ENCODE data around the gene TTC34.
"Not testable (repeated sequence)": the region's sequence is repeated elsewhere in the genome, so short reads cannot be mapped to it uniquely, and the experiment has no call there.

Gene TTC34

DNA sequence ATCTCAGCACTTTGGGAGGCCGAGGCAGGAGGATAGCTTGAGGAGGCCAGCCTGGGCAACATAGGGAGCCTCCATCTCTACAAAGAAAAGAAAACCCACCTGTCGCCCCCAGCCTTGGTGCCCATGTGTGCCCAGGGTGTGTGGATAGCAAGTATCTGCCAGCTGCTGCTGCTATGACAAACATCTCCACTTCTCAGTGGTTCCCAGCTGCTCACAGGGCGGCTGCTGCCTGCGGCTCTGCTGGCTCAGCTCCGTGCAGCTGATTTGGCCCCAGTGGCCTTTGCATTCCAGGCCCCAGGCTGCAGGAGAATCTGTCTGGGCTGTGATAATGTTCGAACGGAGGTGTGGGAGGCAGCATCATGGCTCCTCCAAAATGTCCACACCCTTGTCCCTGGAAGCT, 10.6 kb upstream of the TTC34 start:
- DNase-seq, result no peak

DNA sequence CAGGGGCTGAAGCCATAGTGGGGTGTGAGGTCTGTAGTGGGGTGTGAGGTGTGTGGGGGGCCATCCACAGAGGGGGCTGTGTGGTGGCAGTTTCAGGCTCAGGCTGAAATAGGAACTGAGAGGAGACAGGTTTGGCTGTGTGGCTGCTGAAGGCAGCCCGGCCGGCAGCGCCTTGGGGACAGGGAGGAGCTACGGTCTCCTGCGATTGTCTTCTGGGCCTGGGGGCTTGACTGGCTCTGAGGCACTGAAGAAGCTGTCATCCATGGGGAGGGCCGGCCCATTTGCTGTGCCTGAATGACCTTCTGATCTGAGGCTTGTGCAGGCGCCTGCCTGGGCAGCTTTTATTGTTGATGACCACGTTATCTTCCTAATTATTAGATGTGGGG, 10.0 kb upstream of the TTC34 start:
- no peak for DNase-seq

- DNase-seq, result no peak
These were observed 9.5 kb upstream of the TTC34 start for GRCh38 chr1:2810899-2811532.

DNA sequence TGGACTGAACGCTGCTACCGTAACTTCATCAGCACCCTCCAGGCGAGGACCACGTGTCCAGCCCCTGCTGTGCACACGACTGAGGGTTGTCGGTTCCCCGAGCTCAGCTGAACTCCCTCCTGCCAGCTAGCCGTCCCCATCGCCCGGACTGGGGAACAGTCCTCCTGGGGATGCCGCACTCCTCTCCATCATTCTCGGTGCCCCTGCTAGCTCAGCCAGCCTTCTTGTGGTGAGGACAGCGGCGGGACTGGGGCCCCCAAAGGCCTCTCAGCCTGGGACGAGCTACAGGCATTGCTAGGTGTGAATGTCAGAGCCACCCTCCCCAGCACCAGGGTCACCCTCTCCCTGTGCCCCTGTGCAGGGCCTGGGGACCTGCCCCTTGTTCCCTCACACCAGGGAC, 8.8 kb upstream of the TTC34 start:
- no peak for DNase-seq

- DNase-seq, result no peak
These were observed 8.2 kb upstream of the TTC34 start for GRCh38 chr1:2809656-2810055.

- DNase-seq, result no peak
These were observed 7.5 kb upstream of the TTC34 start for GRCh38 chr1:2808831-2809605.

- DNase-seq, result no peak
These were observed 6.9 kb upstream of the TTC34 start for GRCh38 chr1:2808386-2808705.

- DNase-seq, result no peak
These were observed 6.3 kb upstream of the TTC34 start for GRCh38 chr1:2807678-2808385.

GRCh38 chr1:2807036-2807435, 5.5 kb upstream of the TTC34 start:
- no peak for DNase-seq

DNA sequence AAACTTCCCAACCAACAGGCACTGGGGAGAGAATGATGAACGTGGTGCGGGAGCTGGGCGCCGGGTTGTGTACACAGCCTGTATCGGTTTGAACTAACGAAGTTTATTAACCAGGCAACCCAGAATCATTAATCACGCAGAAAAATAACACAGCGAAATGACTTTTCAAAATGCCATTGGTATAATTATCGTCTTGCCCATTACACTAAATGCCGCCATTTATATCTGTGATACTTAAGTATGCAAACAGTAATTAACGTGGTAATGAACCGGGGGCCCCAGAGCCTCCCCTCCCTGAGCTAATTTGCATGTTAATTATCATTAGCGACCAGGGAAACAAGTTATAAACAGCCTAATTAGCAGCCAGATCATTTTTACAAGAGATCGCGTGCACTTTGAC, 5.1 kb upstream of the TTC34 start:
- no peak for DNase-seq

DNA sequence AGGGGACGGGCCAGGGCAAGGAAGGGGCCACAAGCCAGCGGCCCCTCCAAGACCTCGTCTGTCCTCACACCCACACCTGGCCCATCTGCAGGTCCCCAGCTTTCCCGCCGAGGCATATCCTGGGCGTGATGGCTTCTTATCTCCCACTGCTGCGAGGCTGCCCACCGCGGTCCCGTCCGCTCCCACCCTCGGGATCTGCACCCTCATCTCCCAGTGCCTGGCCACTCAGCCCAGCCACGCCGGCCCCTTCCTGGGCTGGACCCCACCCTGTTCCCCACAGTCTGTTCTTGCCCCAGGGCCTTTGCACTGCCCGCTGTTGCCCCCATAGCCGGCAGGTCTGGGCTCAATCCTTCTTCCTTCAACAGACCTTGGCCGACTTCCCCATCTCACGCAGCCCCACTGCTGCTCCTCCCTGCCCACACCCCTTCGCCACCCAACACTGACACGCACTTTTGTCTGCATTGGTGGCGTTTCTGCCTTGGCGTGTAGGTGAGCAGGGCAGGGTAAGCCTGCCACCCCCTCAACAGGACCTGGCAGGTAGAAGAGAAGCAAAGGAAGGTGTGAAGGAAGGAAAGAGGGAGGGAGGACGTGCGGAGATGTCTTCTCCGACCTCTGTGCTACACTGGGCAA, 4.4 kb upstream of the TTC34 start:
- DNase-seq, result no peak

- DNase-seq, result no peak
These were observed 3.3 kb upstream of the TTC34 start for GRCh38 chr1:2804628-2805351.

DNA sequence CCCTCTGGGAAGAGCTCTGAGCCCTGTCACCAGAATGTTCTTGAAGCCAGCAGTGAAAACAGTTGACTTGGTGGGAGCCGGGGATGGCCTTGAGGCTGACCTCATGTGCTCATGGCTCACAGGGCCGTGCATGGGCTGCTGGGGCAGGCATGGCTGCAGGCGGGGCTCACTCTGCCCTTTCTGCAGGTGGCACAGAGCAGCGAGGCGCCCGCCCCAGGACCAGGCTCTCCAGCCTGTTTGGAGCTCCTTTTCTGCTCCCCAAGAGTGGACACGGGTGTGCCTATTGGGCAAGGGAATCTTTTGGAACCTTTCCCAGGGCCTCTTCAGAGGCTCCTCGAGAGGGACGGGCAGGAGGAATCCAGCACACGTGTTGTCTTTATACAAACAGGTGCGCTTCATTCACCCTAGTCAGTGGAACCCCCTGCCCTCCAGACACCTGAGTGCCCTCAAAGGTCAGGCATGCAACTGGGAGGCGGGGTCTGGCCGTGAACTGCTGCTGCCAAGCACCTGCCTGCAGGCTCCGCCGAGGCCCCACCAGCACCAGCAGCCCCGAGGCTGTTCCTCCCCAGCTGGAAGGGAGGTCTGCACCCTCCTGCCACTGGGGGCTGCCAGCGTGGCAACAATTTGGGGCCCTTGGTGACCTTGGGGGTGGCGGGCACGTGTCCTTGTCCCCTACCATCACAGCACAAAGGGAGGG, 2.6 kb upstream of the TTC34 start:
- no peak for DNase-seq

DNA sequence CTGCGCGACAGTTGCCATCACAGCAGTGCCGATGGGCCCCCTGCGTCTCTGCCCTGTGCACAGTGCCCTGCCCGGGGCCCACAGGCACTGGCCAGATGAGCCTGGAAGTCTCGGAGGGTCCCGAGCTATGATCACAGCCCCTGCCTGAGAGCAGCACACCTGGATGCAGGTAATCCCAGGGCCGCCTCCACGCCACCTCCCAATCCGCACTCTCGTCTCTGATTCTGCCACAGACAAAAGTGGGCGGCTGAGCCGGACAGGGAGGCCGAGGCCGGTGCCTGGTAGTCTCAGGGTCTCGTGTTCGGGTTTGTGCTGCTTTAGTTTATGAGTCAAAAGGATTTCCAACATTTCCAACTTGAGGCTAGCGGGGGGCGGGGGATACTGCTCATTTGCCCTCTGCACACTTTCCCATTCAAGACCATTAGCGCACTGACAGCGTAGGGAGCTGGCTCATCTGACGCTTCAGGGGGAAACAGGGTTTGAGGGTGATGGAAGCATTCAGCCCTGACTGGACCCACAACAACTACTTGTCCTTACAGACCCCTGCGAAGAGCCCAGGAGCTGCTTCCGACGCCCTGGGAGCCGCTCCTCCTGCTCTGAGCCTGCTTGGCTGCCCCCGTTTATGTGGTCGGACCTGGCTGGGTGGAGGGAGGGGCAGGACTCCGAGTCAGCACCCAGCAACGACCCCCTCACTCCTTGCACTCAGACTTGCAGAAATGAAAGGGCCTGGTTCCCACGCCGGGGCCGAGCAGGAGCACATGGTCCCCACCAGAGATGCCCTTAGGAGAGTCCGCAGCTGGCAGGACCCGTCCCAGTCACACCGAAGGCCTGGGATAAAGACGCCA, 1.8 kb upstream of the TTC34 start:
- DNase-seq, result no peak

DNA sequence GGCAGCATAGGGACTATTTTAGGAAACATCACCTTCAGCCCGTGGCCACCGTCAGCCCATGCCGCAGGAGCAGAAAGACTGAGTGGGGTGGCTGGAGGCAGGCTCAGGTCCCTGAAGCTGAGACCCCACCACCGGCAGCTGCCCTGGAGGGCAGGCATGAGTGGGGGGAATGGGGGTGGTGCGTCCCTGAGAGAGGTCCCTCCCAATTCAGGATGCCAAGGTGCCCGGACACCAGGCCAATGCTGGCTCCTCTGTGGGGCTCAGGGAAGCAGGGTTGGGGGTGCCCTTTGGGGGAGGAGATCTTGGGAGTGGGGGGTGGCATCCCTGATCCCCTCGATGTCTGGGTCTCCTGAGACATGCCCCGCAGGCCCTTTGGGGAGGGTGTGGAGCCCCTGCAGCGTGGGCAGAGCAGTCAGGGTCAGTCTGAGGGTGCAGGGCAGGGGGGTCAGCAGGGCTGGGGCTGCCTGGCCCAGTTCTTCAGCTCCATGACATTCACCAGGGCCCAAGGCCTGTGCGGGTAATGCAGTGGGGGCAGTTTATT, 998 bp upstream of the TTC34 start:
- DNase-seq, result no peak

DNA sequence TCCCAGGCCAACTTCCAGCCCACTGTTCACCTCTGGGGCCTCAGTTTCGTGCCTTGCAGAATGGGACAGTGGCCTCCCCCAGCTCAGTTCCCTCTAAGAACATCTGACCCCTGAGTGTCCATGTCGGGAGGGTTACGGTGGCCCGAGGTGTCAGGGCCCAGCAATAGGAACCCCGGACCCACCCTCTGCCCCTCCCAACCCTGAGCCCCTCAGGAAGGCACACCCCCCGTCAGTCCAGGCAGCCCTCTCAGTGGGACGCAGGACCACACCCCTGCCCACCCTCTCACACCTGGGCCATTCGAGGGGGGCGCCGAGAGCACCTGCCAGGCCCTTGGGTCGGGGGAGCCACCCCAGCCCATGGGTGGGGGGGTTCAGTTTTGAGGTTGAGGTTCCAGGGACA, 447 bp downstream of the TTC34 start:
- DNase-seq, result no peak

DNA sequence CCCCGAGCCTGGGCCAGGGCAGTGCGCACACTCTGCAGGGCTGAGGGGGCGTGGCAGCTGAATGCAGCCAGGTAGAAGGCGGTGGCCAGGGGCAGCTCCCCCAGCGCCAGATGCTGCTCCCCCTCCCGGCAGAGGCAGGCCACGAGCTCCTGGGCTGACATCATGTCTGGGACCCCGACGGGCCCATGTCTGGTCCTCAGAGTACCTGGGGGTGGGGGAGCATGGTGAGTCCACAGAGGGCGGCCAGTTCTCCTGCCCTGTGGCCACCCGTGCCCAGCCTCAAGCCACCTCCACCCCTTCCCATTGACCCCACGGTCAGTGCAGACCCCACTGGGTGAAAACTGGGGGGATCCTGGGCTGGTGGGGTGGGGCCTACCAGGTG, 838 bp downstream of the TTC34 start:
- no peak for DNase-seq

GRCh38 chr1:2799811-2800663, 1.5 kb downstream of the TTC34 start:
- DNase-seq, result no peak

- DNase-seq, result not testable (repeated sequence)
These were observed 2.5 kb downstream of the TTC34 start for GRCh38 chr1:2798958-2799357.

DNA sequence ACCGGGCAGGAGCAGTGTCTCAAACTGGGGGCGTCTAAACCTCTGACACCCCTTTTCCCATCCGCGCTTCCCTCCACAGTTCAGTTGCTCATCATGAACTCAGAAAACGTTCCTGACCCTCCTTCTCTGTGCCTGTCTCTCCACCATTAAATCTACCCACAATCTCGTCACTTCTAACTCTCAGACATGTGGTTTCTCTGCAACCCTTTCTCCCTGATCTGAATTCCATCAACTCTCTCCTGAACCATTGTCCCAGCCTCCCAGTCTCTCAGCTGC, 3.8 kb downstream of the TTC34 start:
- DNase-seq, result no peak
